ENCODE data around the gene WDR45B.

WDR45B gene

DNA sequence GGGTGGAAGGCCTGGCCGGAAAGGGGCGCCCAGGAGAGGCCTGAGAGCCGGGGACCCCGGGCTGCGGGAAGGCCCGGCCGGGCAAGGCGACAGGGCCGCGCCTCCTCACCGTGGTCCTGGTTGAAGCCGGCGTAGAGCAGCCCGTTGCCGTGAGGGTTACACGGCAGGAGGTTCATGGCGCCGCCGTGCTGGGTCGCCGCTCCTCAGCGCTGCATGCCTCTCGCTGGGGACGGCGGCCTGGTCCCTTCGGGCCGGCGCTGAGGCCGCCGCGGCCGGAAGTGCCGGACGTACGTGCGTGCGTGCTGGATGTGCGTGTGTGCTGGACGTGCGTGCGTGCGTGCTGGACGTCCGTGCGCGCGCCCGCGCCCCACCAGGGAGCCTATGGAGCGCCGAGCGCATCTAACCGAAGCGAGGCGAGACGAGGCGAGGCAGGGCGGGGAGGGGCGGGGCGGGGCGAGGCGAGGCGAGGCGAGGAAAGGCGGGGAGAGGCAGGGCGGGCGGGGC, at the start of gene WDR45B:
TSS of gene WDR45B (minus strand) at position 280 of the 504 bp plus-strand sequence. CDS start at position 176, 104 bp downstream.
- H3K4me1 Mint-ChIP-seq: peaks cover 18 to 40% of the 10 kb centered on the region in 2 donors
- ATAC-seq (replicated peaks) (peak; percentile 92 to 94), DNase-seq (peak; percentile 89)
- peak within 1 kb of the TSS; percentile 85 to 91 for H3K4me3 Mint-ChIP-seq
- H3K36me3 Mint-ChIP-seq: peaks cover 11 to 18% of the 10 kb centered on the region in 2 donors
- H3K27me3 Mint-ChIP-seq: no peaks in the 10 kb centered on the region
- no peaks in the 10 kb centered on the region for H3K9me3 Mint-ChIP-seq
- H3K27ac Mint-ChIP-seq: peak within 1 kb of the TSS; percentile 92

DNA sequence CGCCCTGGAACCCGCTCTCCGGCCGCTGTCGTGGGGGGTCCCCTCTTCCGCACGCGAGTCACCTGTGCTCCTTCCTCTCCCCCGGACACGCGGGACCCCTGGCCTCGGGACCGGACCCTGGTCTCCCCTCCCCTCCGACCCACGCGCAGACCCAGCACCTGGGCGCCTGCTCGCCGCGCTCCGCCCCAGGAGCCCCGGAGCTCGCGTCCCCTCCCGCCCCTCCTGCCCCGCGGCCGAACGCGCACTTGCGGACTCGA, 49.5 kb upstream of the WDR45B start:
- peaks cover 7 to 9% of the 10 kb centered on the region in 2 donors for H3K9me3 Mint-ChIP-seq

DNA sequence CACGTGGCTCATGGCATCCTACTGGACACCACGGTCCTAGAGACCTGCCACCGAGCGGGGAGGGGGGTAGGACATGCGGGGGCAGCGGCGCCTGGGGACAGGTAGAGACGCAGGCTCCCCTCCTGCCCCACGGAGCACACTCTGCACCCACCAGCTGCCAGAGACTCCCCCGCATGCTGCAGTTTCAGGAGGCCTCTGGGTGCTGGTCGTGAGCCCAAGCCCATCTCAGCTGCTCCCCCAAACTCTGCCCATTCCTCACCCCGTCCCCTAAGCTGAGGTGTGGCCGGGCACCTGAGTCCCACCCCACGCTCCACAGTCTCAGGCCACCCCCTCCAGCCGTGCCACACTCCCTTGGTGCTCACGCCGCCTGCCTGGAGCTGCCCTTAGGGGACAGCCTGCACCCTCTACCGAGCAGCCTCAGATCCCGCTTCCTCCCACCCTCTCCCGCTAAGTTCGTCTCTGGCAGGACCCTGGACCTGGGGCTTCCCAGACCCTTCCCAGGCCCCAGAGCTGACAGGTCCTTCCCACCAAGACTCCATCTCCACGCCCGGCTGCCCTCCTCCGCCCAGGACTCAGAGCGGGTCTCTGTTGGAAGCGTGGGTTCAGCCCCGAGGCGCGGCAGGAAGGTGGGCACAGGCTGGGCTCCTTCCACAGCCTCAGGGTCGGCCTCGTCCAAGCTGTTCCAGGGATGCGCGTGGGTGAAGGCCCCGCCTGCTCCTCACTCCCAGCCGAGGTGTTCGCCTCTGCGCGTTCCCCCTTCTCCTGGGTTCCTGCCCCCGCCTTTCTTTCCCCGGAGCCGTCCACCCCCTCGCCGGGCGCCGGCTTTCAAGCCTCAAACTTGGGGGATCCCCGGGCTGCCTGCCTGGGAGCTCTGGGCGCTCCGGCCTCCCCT, 48.9 kb upstream of the WDR45B start:
- H3K36me3 Mint-ChIP-seq: peaks cover 13 to 16% of the 10 kb centered on the region in 2 donors
- peak overlapping the region; percentile 41 to 78 for H3K4me3 Mint-ChIP-seq
- ATAC-seq (replicated peaks) (no peak), DNase-seq (no peak)
- peaks cover 13 to 14% of the 10 kb centered on the region in 2 donors for H3K4me1 Mint-ChIP-seq
- H3K9me3 Mint-ChIP-seq: peaks cover 7 to 9% of the 10 kb centered on the region in 2 donors
- peaks cover 9 to 17% of the 10 kb centered on the region in 2 donors for H3K27me3 Mint-ChIP-seq
- peak overlapping the region; percentile 37 for H3K27ac Mint-ChIP-seq

More for the DNA sequence above, 49.5 kb upstream of the WDR45B start:
- H3K4me1 Mint-ChIP-seq: peaks cover 11 to 14% of the 10 kb centered on the region in 2 donors
- H3K27ac Mint-ChIP-seq: no peak overlapping the region
- peaks cover 9 to 17% of the 10 kb centered on the region in 2 donors for H3K27me3 Mint-ChIP-seq
- no peak for DNase-seq
- peaks cover 13 to 16% of the 10 kb centered on the region in 2 donors for H3K36me3 Mint-ChIP-seq
- H3K4me3 Mint-ChIP-seq: peak overlapping the region; percentile 41 to 78
- ATAC-seq (replicated peaks): no peak

DNA sequence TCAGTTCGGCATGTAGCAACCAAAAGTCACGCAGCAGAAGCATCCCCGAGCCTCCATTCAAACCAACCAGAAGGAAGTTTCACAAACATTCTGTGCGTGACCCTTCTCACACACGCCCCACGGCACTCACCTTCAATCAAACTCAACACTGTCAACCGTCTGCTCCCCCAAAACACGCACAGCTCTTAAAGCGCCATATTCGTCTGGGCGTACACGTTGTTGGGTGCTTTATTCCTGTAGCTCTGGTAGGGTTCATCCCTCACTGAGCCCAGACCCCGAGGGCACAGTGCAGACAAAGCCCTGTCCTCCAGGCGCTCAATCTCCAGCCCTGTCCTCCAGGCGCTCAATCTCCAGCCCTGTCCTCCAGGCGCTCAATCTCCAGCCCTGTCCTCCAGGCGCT, 48.0 kb upstream of the WDR45B start:
- DNase-seq: no peak
- Mint-ChIP-seq H3K27me3 (peaks cover 9 to 17% of the 10 kb centered on the region in 2 donors), H3K4me1 (peaks cover 14 to 18% of the 10 kb centered on the region in 2 donors), H3K36me3 (peaks cover 13 to 19% of the 10 kb centered on the region in 2 donors), H3K27ac (no peak overlapping the region), H3K9me3 (peaks cover 7 to 9% of the 10 kb centered on the region in 2 donors), H3K4me3 (no peak overlapping the region)
- ATAC-seq (replicated peaks): no peak

DNA sequence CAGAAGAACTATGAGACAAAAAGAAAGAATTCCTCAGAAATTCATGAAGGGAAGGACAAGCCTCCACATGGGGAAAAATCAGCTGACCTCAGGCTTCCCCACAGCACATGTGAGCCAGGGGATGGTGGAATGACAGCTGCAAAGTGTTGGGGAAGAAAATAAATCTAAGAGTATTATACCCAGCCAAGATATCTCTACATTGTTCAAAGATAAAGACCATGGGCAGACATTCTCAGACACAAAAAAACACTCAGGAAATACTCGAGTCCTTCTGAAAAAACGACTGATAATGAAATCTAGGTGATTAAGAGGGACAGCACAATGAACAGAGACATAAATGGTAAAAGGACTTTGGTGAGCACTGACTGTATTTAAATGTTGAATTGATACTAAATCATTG, 46.4 kb upstream of the WDR45B start:
- Mint-ChIP-seq H3K4me1 (peaks cover 14 to 16% of the 10 kb centered on the region in 2 donors), H3K36me3 (peaks cover 16 to 19% of the 10 kb centered on the region in 2 donors), H3K9me3 (peaks cover 7 to 9% of the 10 kb centered on the region in 2 donors), H3K27ac (no peak overlapping the region), H3K4me3 (no peak overlapping the region), H3K27me3 (peaks cover 9 to 17% of the 10 kb centered on the region in 2 donors)
- DNase-seq: no peak
- ATAC-seq (replicated peaks): no peak

DNA sequence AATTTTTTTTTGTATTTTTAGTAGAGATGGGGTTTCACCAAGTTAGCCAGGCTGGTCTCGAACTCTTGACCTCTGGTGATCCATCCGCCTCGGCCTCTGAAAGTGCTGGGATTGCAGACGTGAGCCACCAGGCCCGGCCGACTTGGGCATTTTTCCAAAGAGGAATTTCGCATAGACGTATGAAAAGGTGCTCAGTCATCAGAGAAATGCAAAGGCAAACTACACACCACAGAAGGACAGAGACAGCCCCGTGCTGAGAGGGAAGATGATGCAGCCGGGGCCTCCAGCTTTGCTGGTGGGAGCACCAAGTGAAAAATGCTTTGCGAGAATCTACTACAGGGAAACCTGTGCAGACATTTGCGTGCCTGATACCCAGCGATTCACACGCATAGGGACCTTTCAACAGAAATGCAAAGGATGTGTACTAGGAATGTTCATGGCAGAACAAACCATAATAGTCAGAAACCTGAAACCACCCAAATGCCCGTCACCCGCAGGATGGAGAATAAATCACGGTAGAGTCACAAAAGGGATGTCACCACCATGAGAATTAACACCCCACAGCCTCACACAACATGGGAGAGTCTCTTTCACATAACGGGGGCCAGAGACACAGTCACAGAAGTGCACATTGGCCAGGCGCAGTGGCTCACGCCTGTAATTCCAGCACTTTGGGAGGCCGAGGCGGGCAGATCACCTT, 45.1 kb upstream of the WDR45B start:
- no peak overlapping the region for H3K4me3 Mint-ChIP-seq
- ATAC-seq (replicated peaks): no peak
- H3K27ac Mint-ChIP-seq: no peak overlapping the region
- no peak for DNase-seq
- peaks cover 7 to 9% of the 10 kb centered on the region in 2 donors for H3K9me3 Mint-ChIP-seq
- H3K27me3 Mint-ChIP-seq: peaks cover 9 to 17% of the 10 kb centered on the region in 2 donors
- H3K36me3 Mint-ChIP-seq: peaks cover 16 to 19% of the 10 kb centered on the region in 2 donors
- peaks cover 9 to 12% of the 10 kb centered on the region in 2 donors for H3K4me1 Mint-ChIP-seq

DNA sequence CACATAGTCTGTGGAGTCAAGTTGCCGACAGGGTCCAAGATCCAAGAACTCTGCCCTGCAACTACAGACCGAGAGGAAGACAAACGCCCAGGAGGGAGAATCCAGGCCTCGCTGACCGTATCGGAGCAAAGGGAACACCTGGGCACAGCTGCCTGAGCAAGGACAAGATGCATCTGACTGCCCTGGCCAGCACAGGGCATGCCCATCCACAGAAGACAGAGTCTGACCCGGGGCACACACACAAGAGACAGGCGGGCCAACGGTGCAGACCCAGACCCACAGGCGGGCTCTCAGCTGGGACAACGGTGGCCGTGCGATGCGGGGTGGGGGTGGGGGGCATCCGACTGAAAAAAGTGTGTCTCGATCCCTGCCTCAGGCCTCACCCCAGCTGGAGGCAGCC, 44.0 kb upstream of the WDR45B start:
- no peak overlapping the region for H3K4me3 Mint-ChIP-seq
- DNase-seq (no peak), ATAC-seq (replicated peaks) (no peak)
- H3K4me1 Mint-ChIP-seq: peaks cover 6 to 11% of the 10 kb centered on the region in 2 donors
- peaks cover 7 to 9% of the 10 kb centered on the region in 2 donors for H3K9me3 Mint-ChIP-seq
- peaks cover 16 to 19% of the 10 kb centered on the region in 2 donors for H3K36me3 Mint-ChIP-seq
- H3K27me3 Mint-ChIP-seq: peaks cover 7 to 14% of the 10 kb centered on the region in 2 donors
- no peak overlapping the region for H3K27ac Mint-ChIP-seq

DNA sequence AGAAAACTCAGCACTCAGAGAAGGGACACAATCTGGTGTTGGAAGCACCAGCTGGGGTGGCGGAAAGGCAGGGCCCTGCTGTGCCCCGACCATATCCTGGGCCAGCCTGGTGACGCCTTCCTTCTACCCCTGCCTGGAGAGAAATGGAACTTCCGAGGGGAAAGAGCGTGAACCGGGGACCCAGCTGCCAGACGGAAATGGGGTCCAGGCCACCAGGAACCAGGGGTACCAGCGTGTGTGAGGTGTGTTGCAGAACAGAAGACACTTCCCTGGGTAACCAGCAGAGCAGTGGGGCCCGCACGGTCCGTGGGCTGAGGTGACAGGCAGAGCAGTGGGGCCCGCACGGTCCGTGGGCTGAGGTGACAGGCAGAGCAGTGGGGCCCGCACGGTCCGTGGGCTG, 43.5 kb upstream of the WDR45B start:
- peaks cover 16 to 19% of the 10 kb centered on the region in 2 donors for H3K36me3 Mint-ChIP-seq
- H3K9me3 Mint-ChIP-seq: peaks cover 7 to 9% of the 10 kb centered on the region in 2 donors
- peaks cover under 1 to 7% of the 10 kb centered on the region in 2 donors for H3K4me1 Mint-ChIP-seq
- ATAC-seq (replicated peaks): no peak
- no peak overlapping the region for H3K27ac Mint-ChIP-seq
- peaks cover 1 to 8% of the 10 kb centered on the region in 2 donors for H3K27me3 Mint-ChIP-seq
- no peak overlapping the region for H3K4me3 Mint-ChIP-seq
- DNase-seq: no peak

GRCh38 chr17:82690786-82691489, 42.7 kb upstream of the WDR45B start:
- Mint-ChIP-seq H3K27me3 (peaks cover 0 to under 1% of the 10 kb centered on the region in 2 donors), H3K9me3 (peaks cover 7 to 9% of the 10 kb centered on the region in 2 donors), H3K36me3 (peaks cover 16 to 19% of the 10 kb centered on the region in 2 donors), H3K4me1 (peaks cover 0 to 7% of the 10 kb centered on the region in 2 donors), H3K4me3 (no peak overlapping the region), H3K27ac (no peak overlapping the region)
- ATAC-seq (replicated peaks) (no peak), DNase-seq (no peak)

GRCh38 chr17:82689077-82689476, 40.8 kb upstream of the WDR45B start:
- DNase-seq (no peak), ATAC-seq (replicated peaks) (no peak)
- peaks cover 5 to 7% of the 10 kb centered on the region in 2 donors for H3K4me1 Mint-ChIP-seq
- H3K4me3 Mint-ChIP-seq: no peak overlapping the region
- H3K27ac Mint-ChIP-seq: no peak overlapping the region
- H3K27me3 Mint-ChIP-seq: no peaks in the 10 kb centered on the region
- peaks cover 6 to 9% of the 10 kb centered on the region in 2 donors for H3K36me3 Mint-ChIP-seq
- H3K9me3 Mint-ChIP-seq: no peaks in the 10 kb centered on the region

DNA sequence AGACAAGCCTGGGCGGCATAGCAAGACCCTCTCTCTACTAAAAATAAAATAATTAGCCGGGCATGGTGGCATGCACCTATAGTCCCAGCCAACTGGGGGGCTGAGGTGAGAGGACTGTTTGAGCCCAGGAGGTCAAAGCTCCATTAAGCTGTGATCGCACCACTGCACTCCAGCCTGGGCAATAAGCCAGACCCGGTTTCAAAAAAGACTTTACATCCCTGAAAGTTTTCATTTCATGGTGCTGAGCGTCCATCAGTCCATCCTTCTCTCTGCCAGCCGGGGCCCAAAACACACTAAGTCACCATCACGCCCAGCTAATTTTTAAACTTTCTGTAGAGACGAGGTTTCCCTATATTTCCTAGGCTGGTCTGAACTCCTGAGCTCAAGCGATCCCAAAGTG, 39.6 kb upstream of the WDR45B start:
- Mint-ChIP-seq H3K4me3 (no peak overlapping the region), H3K27ac (no peak overlapping the region), H3K4me1 (peaks cover 5 to 7% of the 10 kb centered on the region in 2 donors), H3K36me3 (peaks cover 3 to 4% of the 10 kb centered on the region in 2 donors), H3K9me3 (no peaks in the 10 kb centered on the region), H3K27me3 (no peaks in the 10 kb centered on the region)
- ATAC-seq (replicated peaks) (no peak), DNase-seq (no peak)

- H3K4me3 Mint-ChIP-seq: no peak overlapping the region
- no peaks in the 10 kb centered on the region for H3K27me3 Mint-ChIP-seq
- peaks cover 3 to 4% of the 10 kb centered on the region in 2 donors for H3K36me3 Mint-ChIP-seq
- no peak for DNase-seq
- H3K9me3 Mint-ChIP-seq: no peaks in the 10 kb centered on the region
- peaks cover 5 to 7% of the 10 kb centered on the region in 2 donors for H3K4me1 Mint-ChIP-seq
- no peak for ATAC-seq (replicated peaks)
- no peak overlapping the region for H3K27ac Mint-ChIP-seq
Measured at GRCh38 chr17:82687375-82687861, 39.2 kb upstream of the WDR45B start.

DNA sequence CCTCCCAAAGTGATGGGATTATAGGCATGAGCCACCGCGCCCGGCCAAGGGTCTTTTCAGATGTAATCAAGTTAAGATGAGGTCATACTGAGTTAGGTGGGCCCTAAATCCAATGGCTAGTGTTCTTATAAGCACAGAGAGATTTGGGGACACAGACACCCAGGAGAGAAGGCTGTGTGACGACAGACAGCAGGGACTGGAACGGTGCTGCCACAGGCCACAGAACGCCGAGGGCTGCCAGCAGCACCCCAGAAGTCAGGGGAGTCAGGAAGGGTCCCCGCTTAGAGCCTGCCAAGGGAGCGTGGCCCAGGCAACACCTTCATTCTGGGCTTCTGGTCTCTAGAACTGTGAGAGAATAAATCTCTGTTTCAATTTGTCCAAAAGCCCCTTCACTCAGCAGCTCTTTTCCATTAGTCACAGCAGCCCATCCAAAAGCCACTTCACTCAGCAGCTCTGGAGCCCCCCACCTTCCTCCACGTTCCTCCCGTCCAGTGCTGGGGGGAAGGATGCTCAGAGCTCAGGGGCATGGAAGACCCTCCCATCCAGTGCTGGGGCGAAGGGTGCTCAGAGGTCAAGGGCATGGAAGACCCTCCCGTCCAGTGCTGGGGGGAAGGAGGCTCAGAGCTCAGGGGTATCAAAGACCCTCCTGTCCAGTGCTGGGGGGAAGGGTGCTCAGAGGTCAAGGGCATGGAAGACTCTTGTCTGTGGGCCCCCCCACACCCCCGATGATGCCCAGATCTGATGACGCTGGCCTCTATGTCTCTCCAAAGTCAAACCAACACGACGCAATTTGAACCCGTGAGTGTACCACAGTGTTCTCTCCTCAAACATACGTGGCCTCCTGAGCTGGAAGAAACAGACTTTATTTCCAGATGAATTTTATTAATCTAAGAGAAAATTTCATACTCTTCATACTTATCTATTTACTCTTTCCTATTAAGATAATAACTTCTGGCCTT, 38.4 kb upstream of the WDR45B start:
- Mint-ChIP-seq H3K27me3 (no peaks in the 10 kb centered on the region), H3K27ac (no peak overlapping the region), H3K36me3 (peaks cover 2 to 4% of the 10 kb centered on the region in 2 donors), H3K4me3 (no peak overlapping the region), H3K4me1 (peaks cover 2 to 5% of the 10 kb centered on the region in 2 donors), H3K9me3 (peaks cover 0 to 5% of the 10 kb centered on the region in 2 donors)
- ATAC-seq (replicated peaks): no peak
- no peak for DNase-seq

Measured in stimulated activated naive B cell treated with anti-CD40 and anti-IgM and Interleukin-4, amounts not matched to agents 10 μg/mL and 1 μg/mL and 100 μg/mL, for 72 hours (primary cell).